Measurements from ENCODE around the gene IGFL2. TPM values are rescaled to one million over a fixed set of nuclear protein-coding genes. Genes with fewer than 3 reads are reported as not detected.
A peak's percentile ranks its signal among the peaks of the same experiment; 100 is the strongest.
"Not testable (repeated sequence)": the region's sequence is repeated elsewhere in the genome, so short reads cannot be mapped to it uniquely, and the experiment has no call there.

Gene IGFL2
- total RNA-seq, 1 donor from 2014 or later, result not detected

DNA sequence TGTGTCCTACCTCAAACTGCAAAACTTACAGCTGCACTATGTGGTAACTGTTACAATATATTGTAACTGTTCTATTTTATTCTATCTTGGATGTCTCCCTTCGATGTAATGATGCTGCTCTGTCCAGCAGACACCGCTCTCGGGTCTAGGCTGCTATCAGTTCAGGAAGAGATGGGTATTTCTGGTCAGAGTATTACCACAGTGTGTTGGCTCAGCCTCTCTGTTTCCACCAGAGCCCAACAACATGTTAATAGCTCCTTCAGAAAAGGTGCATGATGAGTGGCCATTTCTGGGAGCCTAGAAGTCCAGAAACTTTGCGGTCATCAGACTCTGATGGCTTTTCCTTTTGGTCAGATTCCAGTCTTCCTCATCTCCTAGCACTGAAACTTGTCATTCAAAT is 45.6 kb downstream of the IGFL2 start:
- H2AFZ ChIP-seq (replicated peaks), result no peak overlapping the region
- H3K9me3 Mint-ChIP-seq, result no peaks in the 10 kb centered on the region

DNA sequence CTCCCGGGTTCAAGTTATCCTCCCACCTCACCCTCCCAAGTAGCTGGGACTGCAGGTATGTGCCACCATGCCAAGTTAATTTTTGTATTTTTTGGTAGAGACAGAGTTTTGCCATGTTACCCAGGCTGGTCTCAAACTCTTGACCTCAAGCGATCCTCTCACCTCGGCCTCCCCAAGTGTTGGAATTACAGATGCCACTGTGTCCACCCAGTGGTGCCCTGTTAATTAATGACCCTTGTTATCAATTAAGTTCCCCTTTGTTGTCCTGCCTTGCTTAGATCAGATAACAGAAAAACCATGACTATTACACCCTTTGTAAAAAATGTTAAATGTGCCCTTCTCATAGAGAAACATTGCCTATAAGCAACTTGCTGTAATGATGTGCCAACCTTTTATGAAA is 47.1 kb downstream of the IGFL2 start:
- no peaks in the 10 kb centered on the region for H3K4me1 Mint-ChIP-seq
- no peaks in the 10 kb centered on the region for H3K36me3 ChIP-seq
- H3K9ac ChIP-seq, result no peak overlapping the region
- no peaks in the 10 kb centered on the region for H3K9me3 Mint-ChIP-seq
- H3K4me2 ChIP-seq, result no peak overlapping the region
- no peaks in the 10 kb centered on the region for H3K36me3 Mint-ChIP-seq
- no peaks in the 10 kb centered on the region for H3K4me1 ChIP-seq
- H3K27ac Mint-ChIP-seq, result no peak overlapping the region
- H4K20me1 ChIP-seq (ENCODE audit: low read depth), result no peaks in the 10 kb centered on the region
- H3K27me3 ChIP-seq, result no peaks in the 10 kb centered on the region
- no peak for DNase-seq (ENCODE audit: low spot score)
- no peaks in the 10 kb centered on the region for H3K79me2 ChIP-seq (ENCODE audit: low read depth)
- no peak overlapping the region for H3K4me3 Mint-ChIP-seq
- H3K27me3 Mint-ChIP-seq (ENCODE audit: insufficient read depth, low read depth), result peaks cover 4% of the 10 kb centered on the region
- TF ChIP-seq EZH2phosphoT487 (IDR thresholded peaks at IDR 0.05) (no peak), EZH2 (IDR thresholded peaks at IDR 0.05) (no peak)
- TF ChIP-seq, protein P1, sequence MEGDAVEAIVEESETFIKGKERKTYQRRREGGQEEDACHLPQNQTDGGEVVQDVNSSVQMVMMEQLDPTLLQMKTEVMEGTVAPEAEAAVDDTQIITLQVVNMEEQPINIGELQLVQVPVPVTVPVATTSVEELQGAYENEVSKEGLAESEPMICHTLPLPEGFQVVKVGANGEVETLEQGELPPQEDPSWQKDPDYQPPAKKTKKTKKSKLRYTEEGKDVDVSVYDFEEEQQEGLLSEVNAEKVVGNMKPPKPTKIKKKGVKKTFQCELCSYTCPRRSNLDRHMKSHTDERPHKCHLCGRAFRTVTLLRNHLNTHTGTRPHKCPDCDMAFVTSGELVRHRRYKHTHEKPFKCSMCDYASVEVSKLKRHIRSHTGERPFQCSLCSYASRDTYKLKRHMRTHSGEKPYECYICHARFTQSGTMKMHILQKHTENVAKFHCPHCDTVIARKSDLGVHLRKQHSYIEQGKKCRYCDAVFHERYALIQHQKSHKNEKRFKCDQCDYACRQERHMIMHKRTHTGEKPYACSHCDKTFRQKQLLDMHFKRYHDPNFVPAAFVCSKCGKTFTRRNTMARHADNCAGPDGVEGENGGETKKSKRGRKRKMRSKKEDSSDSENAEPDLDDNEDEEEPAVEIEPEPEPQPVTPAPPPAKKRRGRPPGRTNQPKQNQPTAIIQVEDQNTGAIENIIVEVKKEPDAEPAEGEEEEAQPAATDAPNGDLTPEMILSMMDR (IDR thresholded peaks at IDR 0.05), result no peak
- H3K9me3 ChIP-seq (ENCODE audit: low read depth), result no peaks in the 10 kb centered on the region
- no peak overlapping the region for H2AFZ ChIP-seq (replicated peaks)
- H3K4me3 ChIP-seq, result no peak overlapping the region
- no peak overlapping the region for H3K27ac ChIP-seq
- H3F3A ChIP-seq (ENCODE audit: low read depth), result no peaks in the 10 kb centered on the region

More for the DNA sequence above, 45.6 kb downstream of the IGFL2 start:
- no peak overlapping the region for H3K4me3 Mint-ChIP-seq
- Histone ChIP-seq H3K36me3 (no peaks in the 10 kb centered on the region), H3F3A (ENCODE audit: low read depth) (no peaks in the 10 kb centered on the region), H4K20me1 (ENCODE audit: low read depth) (no peaks in the 10 kb centered on the region), H3K4me3 (no peak overlapping the region), H3K27ac (no peak overlapping the region), H3K9me3 (ENCODE audit: low read depth) (no peaks in the 10 kb centered on the region), H3K79me2 (ENCODE audit: low read depth) (no peaks in the 10 kb centered on the region), H3K4me2 (no peak overlapping the region), H3K4me1 (no peaks in the 10 kb centered on the region), H3K9ac (no peak overlapping the region), H3K27me3 (no peaks in the 10 kb centered on the region)
- no peak for TF ChIP-seq EZH2phosphoT487 (IDR thresholded peaks at IDR 0.05)
- TF ChIP-seq, protein P1 (IDR thresholded peaks at IDR 0.05), result no peak
- DNase-seq (ENCODE audit: low spot score), result no peak
- no peaks in the 10 kb centered on the region for H3K36me3 Mint-ChIP-seq
- no peak overlapping the region for H3K27ac Mint-ChIP-seq
- peaks cover 2% of the 10 kb centered on the region for H3K27me3 Mint-ChIP-seq (ENCODE audit: insufficient read depth, low read depth)
- no peaks in the 10 kb centered on the region for H3K4me1 Mint-ChIP-seq

- H3K27me3 ChIP-seq; DNase-seq (ENCODE audit: low spot score); H3K9ac ChIP-seq; H3K4me3 ChIP-seq; H3K79me2 ChIP-seq (ENCODE audit: low read depth); H3K27ac Mint-ChIP-seq; H3K36me3 Mint-ChIP-seq; H3K4me1 Mint-ChIP-seq; H3K9me3 Mint-ChIP-seq; H3K4me1 ChIP-seq; H3F3A ChIP-seq (ENCODE audit: low read depth); H2AFZ ChIP-seq (replicated peaks); H3K4me3 Mint-ChIP-seq; H3K27ac ChIP-seq; H3K36me3 ChIP-seq; H3K27me3 Mint-ChIP-seq (ENCODE audit: insufficient read depth, low read depth); H4K20me1 ChIP-seq (ENCODE audit: low read depth); H3K4me2 ChIP-seq; H3K9me3 ChIP-seq (ENCODE audit: low read depth): not testable (repeated sequence)
Measured at GRCh38 chr19:46195919-46196318, 47.9 kb downstream of the IGFL2 start.

DNA sequence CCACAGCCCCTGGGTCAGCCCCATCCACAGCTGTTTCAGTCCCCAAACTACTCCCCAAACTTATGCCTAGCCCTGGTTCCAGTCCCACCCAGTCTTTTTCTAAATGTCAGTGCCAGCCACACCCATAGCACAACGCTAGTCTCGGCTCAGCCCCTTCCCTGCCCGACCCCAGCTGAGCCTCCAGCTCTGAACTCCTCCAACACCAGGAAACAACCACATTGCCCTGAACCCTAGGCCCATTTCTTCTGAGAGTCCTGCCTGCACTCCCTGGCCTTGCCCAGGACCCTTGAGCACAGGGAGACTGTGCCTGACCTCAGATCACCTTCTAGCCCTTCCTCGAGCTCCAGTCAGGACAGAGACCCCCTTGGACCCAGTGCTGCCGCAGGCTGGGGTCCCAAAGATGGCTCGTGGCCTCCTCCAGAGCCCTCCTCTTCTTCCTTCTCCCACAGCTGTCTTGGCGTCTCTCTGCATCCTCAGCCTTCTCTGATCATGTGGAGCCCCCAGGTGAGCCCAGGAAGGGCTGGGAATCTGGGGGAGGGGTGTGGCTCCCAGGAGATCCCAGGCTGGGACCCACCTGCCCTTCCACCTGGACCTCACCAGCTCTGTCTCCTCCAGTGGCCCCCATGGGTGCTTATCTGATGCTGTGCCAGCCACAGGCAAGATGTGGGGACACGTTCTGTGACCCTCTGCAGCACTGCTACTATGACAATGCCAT is 48.5 kb downstream of the IGFL2 start:
- peak overlapping the region; percentile 9 for H3K27ac Mint-ChIP-seq
- TF ChIP-seq EZH2 (IDR thresholded peaks at IDR 0.05) (no peak), EZH2phosphoT487 (IDR thresholded peaks at IDR 0.05) (no peak)
- TF ChIP-seq, protein P1 (IDR thresholded peaks at IDR 0.05), result no peak
- no peak overlapping the region for H3K27ac ChIP-seq

More for the DNA sequence above, 48.5 kb downstream of the IGFL2 start:
- H3K36me3 Mint-ChIP-seq, result no peaks in the 10 kb centered on the region
- Histone ChIP-seq H3K4me3 (no peak overlapping the region), H3K79me2 (ENCODE audit: low read depth) (no peaks in the 10 kb centered on the region), H3K36me3 (no peaks in the 10 kb centered on the region), H3K27me3 (no peaks in the 10 kb centered on the region), H3K9ac (no peak overlapping the region), H3F3A (ENCODE audit: low read depth) (no peaks in the 10 kb centered on the region), H2AFZ (replicated peaks) (no peak overlapping the region), H4K20me1 (ENCODE audit: low read depth) (no peaks in the 10 kb centered on the region), H3K9me3 (ENCODE audit: low read depth) (no peaks in the 10 kb centered on the region), H3K4me2 (no peak overlapping the region), H3K4me1 (no peaks in the 10 kb centered on the region)
- DNase-seq (ENCODE audit: low spot score), result no peak
- peaks cover 2% of the 10 kb centered on the region for H3K27me3 Mint-ChIP-seq (ENCODE audit: insufficient read depth, low read depth)
- H3K4me3 Mint-ChIP-seq, result no peak overlapping the region
- H3K4me1 Mint-ChIP-seq, result no peaks in the 10 kb centered on the region
- H3K9me3 Mint-ChIP-seq, result no peaks in the 10 kb centered on the region
